Activated naive CD8-positive, alpha-beta T cell treated with anti-CD3 and anti-CD28 coated beads, Interleukin-2, amount 10 ng/mL, durations not matched to agents 7 days and 5 days (primary cell): Measurements from ENCODE around the gene CBLC. TPM values are rescaled to one million over a fixed set of nuclear protein-coding genes. Genes with fewer than 3 reads are reported as not detected.
"Not testable (repeated sequence)": the region's sequence is repeated elsewhere in the genome, so short reads cannot be mapped to it uniquely, and the experiment has no call there.

Source experiments
- ATAC-seq: fragments of 150-1000 bp; cut with Tn5 transposase; one replicate; pipeline ENCODE4 v1.10.0; 2021; ENCODE audit warnings: low read depth, moderate library complexity
- POLR2A ChIA-PET: fragments of 350-600 bp; sonication (Branson Sonifier 250); formaldehyde crosslinking; loops from one replicate; lab custom pipeline; 2021; ENCODE audit warnings: antibody characterized with exemption; lab: Charles Lee
- DNase-seq: peaks from one replicate; pipeline ENCODE4 v3.0.0; 2021
- H3K27ac Mint-ChIP-seq: one replicate; pipeline ENCODE4 v1.8.0; 2022; ENCODE audit warnings: mild to moderate bottlenecking, mixed read lengths
- H3K27me3 Mint-ChIP-seq: one replicate; pipeline ENCODE4 v1.8.0; 2022; ENCODE audit warnings: mild to moderate bottlenecking, moderate library complexity, mixed read lengths
- H3K36me3 Mint-ChIP-seq: one replicate; pipeline ENCODE4 v1.8.0; 2021; ENCODE audit warnings: mild to moderate bottlenecking, mixed read lengths
- H3K4me1 Mint-ChIP-seq: one replicate; pipeline ENCODE4 v1.8.0; 2021; ENCODE audit warnings: mixed read lengths
- H3K4me3 Mint-ChIP-seq: one replicate; pipeline ENCODE4 v1.8.0; 2022; ENCODE audit warnings: mild to moderate bottlenecking, moderate library complexity, mixed read lengths
- H3K9me3 Mint-ChIP-seq: one replicate; pipeline ENCODE4 v1.8.0; 2021; ENCODE audit warnings: mixed read lengths
- total RNA-seq, 2 experiments: library from RNA; stranded (reverse); gene quantifications; one replicate each; pipeline ENCODE4 v1.2.3, GENCODE V29; 2021

CBLC gene
- total RNA-seq, 2 experiments from 2014 or later = not detected

DNA sequence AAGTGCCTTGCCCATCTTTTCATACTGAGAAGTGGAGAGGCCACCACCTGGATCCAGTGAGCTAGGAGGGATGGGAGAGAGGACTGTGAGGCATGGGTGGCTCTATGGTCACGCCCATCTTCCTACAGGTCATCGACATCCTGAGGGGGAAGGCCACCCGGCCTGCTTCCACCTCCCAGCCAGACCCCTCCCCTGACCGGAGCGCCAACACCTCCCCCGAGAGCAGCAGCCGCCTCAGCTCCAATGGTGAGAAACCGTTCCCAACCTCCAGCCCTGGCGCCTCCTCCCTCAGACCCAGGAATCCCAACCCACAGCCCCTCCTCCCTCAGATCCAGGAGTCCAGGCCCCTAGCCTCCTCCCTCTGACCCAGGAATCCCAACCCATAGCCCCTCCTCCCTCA lies 19.1 kb upstream of the CBLC start:
- no peak overlapping the region for H3K4me3 Mint-ChIP-seq
- POLR2A ChIA-PET = no interaction called here
- peaks cover 42% of the 10 kb centered on the region for H3K36me3 Mint-ChIP-seq
- peaks cover 3% of the 10 kb centered on the region for H3K9me3 Mint-ChIP-seq
- peaks cover 44% of the 10 kb centered on the region for H3K4me1 Mint-ChIP-seq
- ATAC-seq (no peak), DNase-seq (no peak)
- H3K27me3 Mint-ChIP-seq = no peaks in the 10 kb centered on the region
- H3K27ac Mint-ChIP-seq = peak overlapping the region; percentile 30

DNA sequence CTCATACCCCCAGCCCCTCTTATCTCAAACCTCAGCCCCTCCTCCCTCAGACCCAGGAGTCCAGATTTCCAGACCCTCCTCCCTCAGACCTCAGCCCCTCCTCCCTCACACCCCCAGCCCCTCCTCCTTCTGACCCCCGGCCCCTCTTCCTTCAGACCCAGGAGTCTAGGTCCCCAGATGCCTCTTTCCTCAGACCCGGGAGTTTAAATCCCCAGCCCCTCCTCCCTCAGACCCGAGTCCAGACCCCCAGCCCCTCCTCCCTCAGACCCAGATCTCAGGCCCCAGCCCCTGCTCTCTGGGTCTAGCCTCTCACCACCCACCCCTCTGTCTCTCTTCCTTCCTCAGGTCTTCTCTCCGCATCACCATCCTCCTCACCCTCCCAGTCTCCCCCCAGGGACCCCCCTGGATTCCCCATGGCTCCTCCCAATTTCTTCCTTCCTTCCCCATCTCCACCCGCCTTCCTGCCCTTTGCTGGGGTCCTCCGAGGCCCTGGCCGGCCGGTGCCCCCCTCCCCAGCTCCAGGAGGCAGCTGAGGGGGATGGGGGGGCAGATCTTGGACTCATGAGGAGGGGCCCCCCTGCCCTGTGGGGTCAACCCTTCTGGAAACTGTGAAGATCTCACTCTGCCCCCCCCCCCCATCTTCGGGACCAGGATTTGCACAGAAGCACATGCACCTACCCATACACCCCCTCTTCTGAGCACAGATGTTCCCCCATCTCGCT lies 18.4 kb upstream of the CBLC start:
- no peak overlapping the region for H3K4me3 Mint-ChIP-seq
- DNase-seq (no peak), ATAC-seq (no peak)
- H3K9me3 Mint-ChIP-seq = peaks cover 3% of the 10 kb centered on the region
- no peaks in the 10 kb centered on the region for H3K27me3 Mint-ChIP-seq
- peaks cover 45% of the 10 kb centered on the region for H3K4me1 Mint-ChIP-seq
- H3K36me3 Mint-ChIP-seq = peaks cover 44% of the 10 kb centered on the region
- POLR2A ChIA-PET = interaction anchor here (0.6 kb wide), 1 partner anchor 407 kb away, joined by 4 read pairs; no protein-coding TSS in a partner anchor
- no peak overlapping the region for H3K27ac Mint-ChIP-seq

DNA sequence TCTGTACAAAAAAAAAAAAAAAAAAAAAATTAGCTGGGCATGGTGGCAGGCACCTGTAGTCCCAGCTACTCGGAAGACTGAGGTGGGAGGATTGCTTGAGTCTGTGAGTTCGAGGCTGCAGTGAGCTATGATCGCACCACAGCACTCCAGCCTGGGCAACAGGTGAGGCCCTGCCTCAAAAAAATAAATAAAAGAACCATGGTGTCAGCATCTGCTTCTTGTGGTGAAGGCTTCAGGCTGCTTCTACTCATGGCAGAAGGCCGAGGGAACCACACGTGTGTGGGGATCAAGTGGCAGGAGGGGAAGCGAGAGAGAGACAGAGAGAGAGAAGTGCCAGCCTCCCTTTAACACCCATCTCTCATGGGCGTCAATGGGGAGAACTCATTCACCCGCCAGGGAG lies 15.7 kb upstream of the CBLC start:
- H3K36me3 Mint-ChIP-seq = peaks cover 35% of the 10 kb centered on the region
- no peak for ATAC-seq
- DNase-seq = no peak
- POLR2A ChIA-PET = interaction anchor here (0.6 to 1.8 kb wide), 3 partner anchors 8 to 9 kb away, joined by 3 to 4 read pairs (median 4); no protein-coding TSS in a partner anchor
- H3K9me3 Mint-ChIP-seq = peaks cover 3% of the 10 kb centered on the region
- peak overlapping the region; percentile 43 for H3K27ac Mint-ChIP-seq
- no peaks in the 10 kb centered on the region for H3K27me3 Mint-ChIP-seq
- H3K4me3 Mint-ChIP-seq = no peak overlapping the region
- peaks cover 30% of the 10 kb centered on the region for H3K4me1 Mint-ChIP-seq

DNA sequence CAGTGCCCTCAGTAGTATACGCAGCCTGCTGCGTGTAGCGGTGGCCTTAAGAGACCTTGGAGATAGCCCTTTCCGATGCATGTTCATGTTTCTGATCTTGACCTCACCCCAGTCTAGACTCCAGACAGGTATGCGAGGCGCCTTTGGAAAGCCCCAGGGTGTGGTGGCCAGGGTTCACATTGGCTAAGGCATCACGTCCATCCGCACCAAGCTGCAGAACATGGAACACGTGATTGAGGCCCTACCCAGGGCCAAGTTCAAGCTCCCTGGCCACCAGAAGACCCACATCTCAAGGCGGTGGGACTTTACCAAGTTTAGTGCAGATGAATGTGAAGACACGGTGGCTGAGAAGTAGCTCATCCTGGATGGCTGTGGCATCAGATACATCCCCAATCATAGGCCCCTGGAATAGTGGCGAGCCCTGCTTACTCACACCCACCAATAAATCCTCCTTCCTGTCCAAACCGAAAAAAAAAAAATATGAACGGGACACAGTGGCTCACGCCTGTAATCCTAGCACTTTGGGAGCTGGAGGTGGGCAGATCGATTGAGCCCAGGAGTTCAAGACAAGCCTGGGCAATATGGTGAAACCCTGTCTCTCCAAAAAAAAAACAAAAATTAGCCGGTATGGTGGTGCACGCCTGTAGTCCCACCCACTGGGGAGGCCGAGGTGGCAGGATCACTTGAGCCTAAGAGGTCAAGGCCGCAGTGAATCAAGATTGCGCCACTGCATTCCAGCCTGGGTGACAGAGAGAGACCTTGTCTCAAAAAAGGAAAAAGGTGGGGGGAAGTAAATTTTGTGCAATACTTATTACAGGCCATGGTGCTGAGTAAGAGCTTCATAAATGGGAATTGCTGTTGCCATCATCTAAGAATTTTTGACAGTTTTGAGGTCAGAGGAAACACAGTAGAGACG lies 12.4 kb upstream of the CBLC start:
- peaks cover 19% of the 10 kb centered on the region for H3K36me3 Mint-ChIP-seq
- no peak overlapping the region for H3K27ac Mint-ChIP-seq
- POLR2A ChIA-PET = interaction anchor here (0.7 to 1.7 kb wide), 2 partner anchors 10 to 41 kb away, joined by 3 to 4 read pairs; no protein-coding TSS in a partner anchor
- no peak overlapping the region for H3K4me3 Mint-ChIP-seq
- DNase-seq = no peak
- H3K27me3 Mint-ChIP-seq = no peaks in the 10 kb centered on the region
- H3K4me1 Mint-ChIP-seq = peaks cover 44% of the 10 kb centered on the region
- no peak for ATAC-seq
- no peaks in the 10 kb centered on the region for H3K9me3 Mint-ChIP-seq

DNA sequence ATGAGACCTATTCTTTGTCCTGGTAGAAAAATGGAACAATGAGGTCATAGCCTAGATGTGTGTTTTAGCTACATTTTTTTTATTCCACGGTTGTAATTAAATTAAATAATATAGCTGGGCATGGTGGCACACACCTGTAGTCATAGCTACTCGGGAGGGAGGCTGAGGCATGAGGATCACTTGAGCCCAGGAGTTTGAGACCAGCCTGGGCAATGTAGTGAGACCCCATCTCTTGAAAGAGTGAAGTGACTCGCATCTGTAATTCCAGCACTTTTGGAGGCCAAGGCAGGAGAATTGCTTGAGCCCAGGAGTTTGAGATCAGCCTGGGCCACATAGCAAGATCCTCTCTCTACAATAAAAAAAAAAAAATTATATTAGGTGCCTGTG lies 11.7 kb upstream of the CBLC start:
- H3K4me1 Mint-ChIP-seq = peaks cover 43% of the 10 kb centered on the region
- no peaks in the 10 kb centered on the region for H3K27me3 Mint-ChIP-seq
- H3K9me3 Mint-ChIP-seq = no peaks in the 10 kb centered on the region
- peaks cover 15% of the 10 kb centered on the region for H3K36me3 Mint-ChIP-seq
- ATAC-seq (no peak), DNase-seq (no peak)
- H3K27ac Mint-ChIP-seq = no peak overlapping the region
- H3K4me3 Mint-ChIP-seq = no peak overlapping the region
- POLR2A ChIA-PET = interaction anchor here (0.7 to 1.7 kb wide), 2 partner anchors 10 to 42 kb away, joined by 3 to 4 read pairs; no protein-coding TSS in a partner anchor

DNA sequence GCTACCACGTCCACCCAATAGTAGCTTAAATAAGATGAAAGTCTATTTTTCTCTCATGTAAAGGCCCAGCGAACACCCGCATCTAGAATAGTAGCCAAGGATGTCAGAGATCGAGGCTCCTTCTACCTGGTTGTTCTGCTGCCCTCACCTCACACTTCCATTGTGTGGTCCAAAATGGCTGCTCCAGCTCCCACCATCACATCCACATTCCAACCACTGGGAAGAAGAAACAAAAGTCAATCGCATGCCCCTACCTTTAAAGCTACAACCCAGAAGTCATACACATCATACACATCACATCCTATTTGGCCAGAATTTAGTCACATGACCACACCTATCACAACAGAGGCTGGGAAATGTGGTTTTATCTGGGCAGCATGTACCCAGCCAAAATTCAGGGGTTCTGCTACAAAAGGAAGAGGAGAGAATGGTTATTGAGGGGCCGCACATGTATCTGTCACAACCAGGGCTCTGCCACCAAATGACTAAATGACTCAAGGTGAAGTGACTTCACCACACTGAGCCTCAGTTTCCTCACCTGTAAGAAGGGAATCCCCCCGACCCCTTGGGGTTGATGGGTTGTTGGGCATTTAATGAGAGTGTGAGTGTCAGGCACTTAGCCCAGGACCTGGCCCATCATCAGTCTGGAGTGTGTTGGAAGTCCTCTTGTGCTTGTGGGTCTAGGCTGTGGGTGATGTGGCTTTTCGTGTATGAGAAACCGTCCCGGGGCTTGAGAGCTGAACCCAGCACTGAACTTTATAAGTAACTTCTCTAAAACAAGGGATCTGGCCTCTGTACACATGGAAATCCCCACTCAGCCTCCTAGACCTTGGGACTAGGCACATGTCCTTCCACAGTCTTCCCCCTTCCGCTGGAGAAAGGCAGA lies 10.2 kb upstream of the CBLC start:
- Mint-ChIP-seq H3K36me3 (peaks cover 11% of the 10 kb centered on the region), H3K9me3 (no peaks in the 10 kb centered on the region), H3K4me1 (peaks cover 41% of the 10 kb centered on the region), H3K27me3 (no peaks in the 10 kb centered on the region), H3K4me3 (peak overlapping the region; percentile 44), H3K27ac (peak overlapping the region; percentile 32)
- no peak for ATAC-seq
- DNase-seq = no peak
- POLR2A ChIA-PET = interaction anchor here (0.6 to 1.0 kb wide), 4 partner anchors 12 to 41 kb away, joined by 3 to 6 read pairs (median 4); no protein-coding TSS in a partner anchor

DNA sequence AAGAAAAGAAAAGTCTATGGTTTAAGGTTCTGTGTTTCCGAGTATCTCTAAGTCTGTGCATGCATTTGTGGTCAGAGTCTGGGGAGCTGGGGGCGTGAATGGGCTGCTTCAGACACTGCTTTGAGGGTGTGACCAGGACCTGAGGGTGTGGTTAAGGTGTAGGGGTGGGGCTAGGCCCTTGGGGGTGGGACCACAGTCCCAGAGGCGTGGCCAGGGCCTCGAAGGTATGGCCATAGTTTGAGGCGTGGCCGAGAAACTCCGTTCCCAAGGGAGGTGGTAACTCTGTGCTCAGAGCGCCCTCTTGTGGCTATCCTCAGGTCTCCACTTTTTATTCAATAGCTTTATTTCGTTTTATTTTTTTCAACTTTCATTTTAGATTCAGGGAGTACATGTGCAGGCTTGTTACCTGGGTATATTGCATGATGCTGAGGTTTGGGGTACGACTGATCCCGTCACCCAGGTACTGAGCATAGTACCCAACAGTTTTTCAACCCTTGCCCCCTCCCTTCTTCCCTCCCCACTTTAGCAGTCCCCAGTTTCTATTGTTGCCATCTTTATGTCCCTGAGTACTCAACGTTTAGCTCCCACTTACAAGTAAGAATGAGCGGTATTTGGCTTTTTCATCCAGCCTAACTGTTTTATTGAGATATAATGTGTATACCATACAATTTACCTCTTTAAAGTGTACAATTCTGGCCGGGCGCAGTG lies 7.0 kb upstream of the CBLC start:
- DNase-seq (peak; percentile 96), ATAC-seq (peak; percentile 96)
- Mint-ChIP-seq H3K9me3 (no peaks in the 10 kb centered on the region), H3K27me3 (peaks cover 6% of the 10 kb centered on the region), H3K36me3 (peaks cover 6% of the 10 kb centered on the region), H3K4me1 (peaks cover 31% of the 10 kb centered on the region), H3K4me3 (peak overlapping the region; percentile 76), H3K27ac (peak overlapping the region; percentile 85)
- POLR2A ChIA-PET = interaction anchor here (0.8 to 4.6 kb wide), 14 partner anchors 9 to 269 kb away, joined by 3 to 53 read pairs (median 4); no protein-coding TSS in a partner anchor

DNA sequence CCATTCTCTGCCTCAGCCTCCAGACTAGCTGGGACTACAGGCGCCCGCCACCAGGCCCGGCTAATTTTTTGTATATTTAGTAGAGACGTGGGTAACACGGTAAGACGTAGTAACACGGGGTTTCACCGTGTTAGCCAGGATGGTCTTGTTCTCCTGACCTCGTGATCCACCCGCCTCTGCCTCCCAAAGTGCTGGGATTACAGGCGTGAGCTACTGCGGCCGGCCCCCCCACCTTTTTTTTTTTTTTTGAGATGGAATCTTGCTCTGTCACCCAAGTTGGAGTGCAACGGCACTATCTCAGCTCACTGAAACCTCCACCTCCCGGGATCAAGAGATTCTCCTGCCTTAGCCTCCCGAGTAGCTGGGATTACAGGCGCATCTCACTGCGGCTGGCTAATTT lies 5.5 kb upstream of the CBLC start:
- not testable (repeated sequence) for H3K4me3 Mint-ChIP-seq, H3K27ac Mint-ChIP-seq, DNase-seq, ATAC-seq, H3K27me3 Mint-ChIP-seq, H3K9me3 Mint-ChIP-seq, H3K36me3 Mint-ChIP-seq
- H3K4me1 Mint-ChIP-seq = peaks cover 31% of the 10 kb centered on the region
- POLR2A ChIA-PET = interaction anchor here (0.7 to 4.6 kb wide), 3 partner anchors 33 to 83 kb away, joined by 3 to 53 read pairs (median 5); no protein-coding TSS in a partner anchor

DNA sequence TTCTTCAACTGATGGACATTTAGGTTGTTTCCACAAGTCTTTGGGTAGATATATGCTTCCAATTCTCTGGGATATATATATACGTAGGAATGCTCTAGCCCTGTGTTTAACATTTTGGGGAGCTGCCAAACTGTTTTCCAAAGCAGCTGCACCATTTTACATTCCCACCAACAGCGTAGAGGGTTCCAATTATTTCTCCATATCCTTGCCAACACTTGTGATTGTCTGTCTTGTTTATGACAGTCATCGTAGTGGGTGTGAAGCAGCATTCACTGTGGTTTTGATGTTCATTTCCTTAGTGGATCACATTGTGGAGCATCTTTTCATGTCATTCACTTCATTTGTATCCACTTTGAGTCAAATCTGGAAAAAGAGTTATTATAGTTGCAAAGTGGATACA lies 4.7 kb upstream of the CBLC start:
- Mint-ChIP-seq H3K9me3 (no peaks in the 10 kb centered on the region), H3K27ac (no peak overlapping the region), H3K4me3 (no peak overlapping the region), H3K27me3 (peaks cover 6% of the 10 kb centered on the region), H3K36me3 (peaks cover 3% of the 10 kb centered on the region), H3K4me1 (peaks cover 23% of the 10 kb centered on the region)
- no peak for DNase-seq
- POLR2A ChIA-PET = interaction anchor here (4.6 kb wide), 1 partner anchor 49 kb away, joined by 53 read pairs; no protein-coding TSS in a partner anchor
- ATAC-seq = no peak

DNA sequence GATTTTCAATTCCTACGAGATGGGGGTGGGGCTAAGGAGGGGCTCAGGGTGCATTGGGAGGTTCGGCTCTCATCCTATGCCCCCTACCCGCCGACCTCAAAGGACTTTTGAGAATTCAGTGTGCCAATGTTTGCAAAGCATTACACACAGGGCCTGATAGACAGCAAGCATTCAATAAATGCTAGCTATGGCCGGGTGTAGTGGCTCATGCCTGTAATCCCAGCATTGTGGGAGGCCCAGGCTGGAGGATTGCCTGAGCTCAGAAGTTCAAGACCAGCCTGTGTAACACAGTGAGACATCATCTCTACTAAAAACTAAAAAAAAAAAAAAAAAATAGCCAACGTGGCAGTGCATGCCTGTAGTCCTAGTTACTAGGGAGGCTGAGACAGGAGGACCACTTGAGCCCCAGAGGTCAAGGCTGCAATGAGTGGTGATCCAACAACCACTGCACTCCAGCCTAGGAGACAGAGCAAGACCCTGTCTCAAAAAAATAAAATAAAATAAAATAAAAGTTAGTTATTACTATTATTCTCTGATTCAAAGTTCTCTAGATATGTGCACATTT lies 1.9 kb upstream of the CBLC start:
- peaks cover 5% of the 10 kb centered on the region for H3K4me1 Mint-ChIP-seq
- peaks cover 6% of the 10 kb centered on the region for H3K27me3 Mint-ChIP-seq
- no peak overlapping the region for H3K4me3 Mint-ChIP-seq
- no peaks in the 10 kb centered on the region for H3K36me3 Mint-ChIP-seq
- H3K9me3 Mint-ChIP-seq = no peaks in the 10 kb centered on the region
- DNase-seq = no peak
- POLR2A ChIA-PET = interaction anchor here (0.7 kb wide), 1 partner anchor 298 kb away, joined by 6 read pairs; no protein-coding TSS in a partner anchor
- no peak for ATAC-seq
- H3K27ac Mint-ChIP-seq = no peak overlapping the region

DNA sequence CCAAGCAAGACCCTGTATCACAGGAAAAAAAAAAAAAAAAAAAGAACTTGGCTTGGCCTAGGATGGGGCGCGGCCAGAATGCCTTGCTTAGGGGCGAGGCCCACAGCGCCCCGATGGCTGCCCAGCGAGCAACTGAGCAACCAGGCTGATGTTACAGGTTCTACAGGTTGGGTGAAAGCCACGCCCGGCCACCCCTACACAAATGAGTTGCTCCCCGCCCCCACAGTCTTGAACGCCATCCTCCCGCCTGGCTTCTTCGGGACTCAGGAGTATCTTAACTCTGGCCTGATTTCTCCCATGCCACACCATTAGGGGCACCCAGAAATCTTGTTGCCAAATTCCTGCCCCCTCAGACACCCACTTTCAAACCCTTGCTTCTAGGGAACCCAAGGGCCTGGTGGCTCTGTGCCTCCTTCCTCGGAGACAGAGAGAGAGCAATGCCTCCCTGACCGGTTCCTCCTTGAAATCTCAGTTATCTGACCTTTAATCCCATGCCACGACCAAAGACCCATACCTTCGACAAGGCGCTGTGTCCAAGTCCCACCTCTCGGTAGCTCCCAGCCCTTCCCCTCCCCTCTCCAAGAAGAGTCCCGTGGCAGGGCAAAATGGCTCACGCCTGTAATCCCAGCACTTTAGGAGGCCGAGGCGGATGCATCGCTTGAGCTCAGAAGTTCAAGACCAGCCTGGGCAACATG lies 1.1 kb upstream of the CBLC start:
- no peaks in the 10 kb centered on the region for H3K36me3 Mint-ChIP-seq
- no peak for DNase-seq
- H3K4me3 Mint-ChIP-seq = no peak overlapping the region
- no peak overlapping the region for H3K27ac Mint-ChIP-seq
- peaks cover 6% of the 10 kb centered on the region for H3K27me3 Mint-ChIP-seq
- POLR2A ChIA-PET = interaction anchor here (0.7 kb wide), 1 partner anchor 298 kb away, joined by 6 read pairs; no protein-coding TSS in a partner anchor
- peaks cover 2% of the 10 kb centered on the region for H3K4me1 Mint-ChIP-seq
- H3K9me3 Mint-ChIP-seq = no peaks in the 10 kb centered on the region
- ATAC-seq = no peak
